ENCODE results near the gene METTL8. TPM values are rescaled to one million over a fixed set of nuclear protein-coding genes. Genes with fewer than 3 reads are reported as not detected.
A peak's percentile ranks its signal among the peaks of the same experiment; 100 is the strongest.

The METTL8 gene
- total RNA-seq, 1 donor from 2014 or later: 6.7 TPM

- Histone ChIP-seq H3K4me3 (peak within 1 kb of the TSS; percentile 82 to 97), H3K36me3 (peaks cover 0 to 19% of the 10 kb centered on the region in 2 donors), H3K9me3 (no peaks in the 10 kb centered on the region), H3K4me1 (peaks cover 0 to 14% of the 10 kb centered on the region in 2 donors), H3K27ac (peak within 1 kb of the TSS; percentile 96 to 99), H3K27me3 (no peaks in the 10 kb centered on the region)
- intact Hi-C loops (cut with DNase I): loop anchor here (1.0 to 10.0 kb wide), 9 partner anchors 18 to 1850 kb away; partner anchors contain the start of genes CYBRD1, DYNC1I2, GORASP2 and PDK1
- peak; percentile 85 to 97 for DNase-seq (ENCODE audit: low spot score in 2 of 2)
- TF ChIP-seq CTCF (IDR thresholded peaks at IDR 0.05): peak in 2 of 3 experiments; percentile 16 to 42
These were observed 511 bp upstream of the METTL8 start, which contains the start of gene DCAF17 for GRCh38 chr2:171434013-171434989. DCAF17 (plus strand) TSS chr2:171434226; CDS start chr2:171434578, 352 bp downstream.

GRCh38 chr2:171432969-171433762 lies 624 bp downstream of the METTL8 start:
- intact Hi-C loops (cut with DNase I): loop anchor here (5.0 to 10.0 kb wide), 5 partner anchors 271 to 1848 kb away; partner anchors contain the start of genes PDK1, PPIG and TLK1
- peaks cover 0 to 14% of the 10 kb centered on the region in 2 donors for H3K4me1 ChIP-seq
- peaks cover 0 to 18% of the 10 kb centered on the region in 2 donors for H3K36me3 ChIP-seq
- peak overlapping the region; percentile 96 to 99 for H3K27ac ChIP-seq
- TF ChIP-seq CTCF (IDR thresholded peaks at IDR 0.05): no peak
- H3K9me3 ChIP-seq: no peaks in the 10 kb centered on the region
- no peaks in the 10 kb centered on the region for H3K27me3 ChIP-seq
- DNase-seq (ENCODE audit: low spot score in 2 of 2): no peak
- H3K4me3 ChIP-seq: peak overlapping the region; percentile 82 to 97

GRCh38 chr2:171432206-171432968 lies 1.4 kb downstream of the METTL8 start:
- TF ChIP-seq CTCF (IDR thresholded peaks at IDR 0.05): no peak
- Histone ChIP-seq H3K4me3 (no peak overlapping the region), H3K4me1 (peaks cover 0 to 14% of the 10 kb centered on the region in 2 donors), H3K9me3 (no peaks in the 10 kb centered on the region), H3K36me3 (peaks cover 0 to 12% of the 10 kb centered on the region in 2 donors), H3K27ac (no peak overlapping the region), H3K27me3 (no peaks in the 10 kb centered on the region)
- intact Hi-C loops (cut with DNase I): loop anchor here (5.0 to 10.0 kb wide), 5 partner anchors 270 to 1848 kb away; partner anchors contain the start of genes PDK1, PPIG and TLK1
- DNase-seq (ENCODE audit: low spot score in 2 of 2): no peak

GRCh38 chr2:171431677-171432167 lies 2.1 kb downstream of the METTL8 start:
- no peak overlapping the region for H3K27ac ChIP-seq
- no peak overlapping the region for H3K4me3 ChIP-seq
- H3K27me3 ChIP-seq: no peaks in the 10 kb centered on the region
- no peak for TF ChIP-seq CTCF (IDR thresholded peaks at IDR 0.05)
- DNase-seq (ENCODE audit: low spot score in 2 of 2): no peak
- H3K36me3 ChIP-seq: peaks cover 0 to 5% of the 10 kb centered on the region in 2 donors
- peaks cover 0 to 14% of the 10 kb centered on the region in 2 donors for H3K4me1 ChIP-seq
- intact Hi-C loops (cut with DNase I): loop anchor here (5.0 to 10.0 kb wide), 5 partner anchors 269 to 1847 kb away; partner anchors contain the start of genes PDK1, PPIG and TLK1
- H3K9me3 ChIP-seq: no peaks in the 10 kb centered on the region
